NOMO-1 treated with dmso at 0.1 percent for 144 hours (cell line): Measurements from ENCODE around the gene ENOX1.

Experiments
- DNase-seq: peaks from one replicate; lab custom pipeline; 2025; ENCODE audit not compliant: unreplicated experiment; lab: John Stamatoyannopoulos, UW

Gene ENOX1

DNA sequence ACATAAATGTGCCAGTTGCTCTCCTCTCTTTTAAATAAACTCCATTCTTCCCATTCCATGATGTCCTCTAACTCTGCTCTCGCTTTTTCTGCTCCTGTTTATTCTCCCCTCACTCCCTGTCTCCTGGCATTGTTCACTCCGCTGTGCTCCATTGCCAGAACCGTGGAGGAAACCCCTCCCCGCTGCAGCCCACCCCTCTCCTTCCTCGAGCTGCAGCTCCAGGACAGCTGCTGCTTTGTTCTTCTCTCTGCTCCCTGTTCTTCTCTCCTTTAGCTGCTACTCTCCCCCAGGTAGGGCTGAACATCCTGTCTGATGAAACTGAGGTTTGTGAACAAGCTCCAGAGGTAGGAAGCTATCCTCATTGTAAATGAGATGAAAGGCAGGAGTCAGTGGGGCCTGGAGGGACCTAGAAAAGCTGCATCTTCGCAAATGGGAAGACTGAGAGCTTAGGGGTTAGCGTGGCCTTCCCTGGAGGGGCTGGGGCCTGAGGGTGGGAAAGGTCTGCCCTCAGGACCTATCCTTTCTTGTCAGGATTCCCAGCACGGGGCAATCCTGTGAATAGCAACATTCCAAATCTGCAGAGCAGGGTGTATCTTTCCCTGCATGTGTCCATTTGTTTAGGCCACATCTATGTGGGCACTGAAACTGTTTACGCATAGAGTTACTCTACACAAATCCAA, 519.7 kb downstream of the ENOX1 start:
- DNase-seq, result no peak

DNA sequence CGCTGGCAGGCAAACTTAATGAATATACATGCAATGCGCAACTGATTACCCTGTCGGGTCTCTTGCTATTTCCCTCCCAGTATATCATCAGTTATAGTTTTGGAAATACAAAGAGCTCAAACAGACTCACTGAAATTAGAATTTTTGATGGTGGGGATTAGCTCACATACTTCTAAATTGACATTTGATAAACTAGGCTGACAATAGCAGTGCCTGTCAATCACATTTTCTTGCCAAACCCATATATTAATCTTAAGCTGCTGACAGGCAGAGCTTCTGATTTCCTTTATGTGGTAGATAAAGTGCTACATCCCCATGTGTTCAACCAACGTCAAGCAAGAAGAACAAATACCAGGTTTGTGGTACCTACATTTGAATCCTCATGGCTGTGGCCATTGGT, 521.7 kb downstream of the ENOX1 start:
- no peak for DNase-seq

DNA sequence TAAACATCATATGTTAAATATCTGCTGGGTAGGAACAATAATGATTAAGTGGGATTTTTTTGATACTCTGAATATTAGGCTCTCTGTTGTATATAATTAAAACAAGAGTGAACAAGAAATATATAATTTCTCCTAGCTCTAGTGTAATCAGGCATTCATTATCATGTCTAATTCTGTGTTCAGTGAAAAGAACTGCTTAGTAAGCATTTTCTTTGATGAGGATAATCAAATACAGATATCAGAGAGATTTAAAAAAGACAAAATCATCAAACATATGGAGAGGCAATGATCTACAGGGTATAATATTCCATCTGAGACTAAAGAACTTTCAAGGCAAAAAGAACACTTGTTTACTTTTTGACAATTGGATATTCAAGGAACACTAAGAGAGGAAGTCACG, 522.3 kb downstream of the ENOX1 start:
- DNase-seq, result no peak

DNA sequence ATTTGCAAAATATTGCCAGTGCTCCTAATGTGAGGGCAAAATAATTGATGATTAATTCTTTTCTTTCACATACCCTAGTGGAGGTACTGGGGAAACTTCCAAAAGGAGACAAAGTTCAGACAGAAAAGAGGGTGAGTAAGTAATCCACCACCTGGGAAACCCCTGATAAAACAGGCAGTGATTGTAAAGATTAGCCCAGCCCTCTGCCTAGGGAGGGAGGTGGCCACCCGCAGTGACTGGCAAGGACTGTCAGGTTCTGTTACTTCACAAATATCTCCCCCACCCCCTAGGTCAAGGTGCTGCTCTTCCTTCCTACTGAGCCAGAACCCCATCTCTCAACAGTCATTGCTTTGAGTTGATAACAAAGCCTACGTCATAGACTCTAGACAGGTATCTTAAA, 523.7 kb downstream of the ENOX1 start:
- DNase-seq, result no peak

DNA sequence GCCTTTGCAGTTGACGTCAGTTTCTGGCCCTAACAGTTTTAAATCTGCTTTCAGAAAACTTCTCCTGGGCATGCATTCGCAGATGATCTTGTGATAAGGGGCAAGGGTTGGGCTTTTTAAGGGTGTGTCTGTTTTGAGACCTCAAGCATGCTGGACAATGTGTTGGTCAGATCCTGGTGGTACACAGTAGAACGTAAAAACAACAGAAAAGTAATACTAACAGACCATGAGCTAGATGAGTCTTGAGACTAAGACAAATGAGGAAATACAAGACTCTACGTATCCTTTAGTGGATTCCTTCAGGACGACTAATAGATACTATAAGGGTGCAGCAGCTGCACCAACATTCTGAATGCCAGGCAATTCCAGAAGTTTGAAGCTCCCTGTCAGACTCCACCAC, 525.8 kb downstream of the ENOX1 start:
- DNase-seq, result no peak

DNA sequence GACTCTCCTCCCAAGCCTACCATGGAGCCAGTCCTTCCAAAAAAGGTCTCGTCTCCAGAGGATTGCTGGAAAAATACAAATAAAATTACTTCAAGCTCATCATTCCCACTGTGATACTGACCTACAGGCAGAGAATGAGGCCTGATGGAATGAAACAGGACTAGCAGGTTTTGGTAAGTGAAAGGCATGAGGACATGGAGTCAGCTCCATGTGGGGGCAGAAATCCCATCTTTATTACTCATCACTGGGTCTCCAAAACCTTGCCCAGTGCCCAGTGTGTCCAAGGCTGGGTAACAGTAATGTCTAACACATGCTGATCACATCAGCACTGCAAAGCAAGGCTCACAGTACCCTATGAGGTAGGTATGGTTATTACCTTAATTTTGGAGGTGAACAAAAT, 528.0 kb downstream of the ENOX1 start:
- DNase-seq, result no peak

DNA sequence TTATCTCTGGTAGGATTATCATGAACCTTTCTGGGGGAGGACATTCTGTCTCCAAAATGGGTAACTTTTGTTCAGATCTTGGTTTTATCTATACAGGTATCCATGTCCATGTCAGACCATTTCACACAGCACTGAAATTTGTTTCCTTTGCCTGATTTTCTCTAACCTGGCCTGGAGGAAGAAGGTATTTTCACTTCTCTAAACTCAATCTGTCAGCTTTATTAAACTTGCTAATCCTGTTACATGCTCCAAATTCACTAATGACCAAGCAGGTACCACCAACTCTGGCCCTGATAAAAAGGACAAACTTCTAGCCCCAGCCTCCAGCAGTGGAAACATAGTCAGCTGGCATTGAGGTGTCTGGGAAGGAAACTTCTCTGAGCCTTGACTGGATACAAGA, 529.0 kb downstream of the ENOX1 start:
- DNase-seq, result no peak

DNA sequence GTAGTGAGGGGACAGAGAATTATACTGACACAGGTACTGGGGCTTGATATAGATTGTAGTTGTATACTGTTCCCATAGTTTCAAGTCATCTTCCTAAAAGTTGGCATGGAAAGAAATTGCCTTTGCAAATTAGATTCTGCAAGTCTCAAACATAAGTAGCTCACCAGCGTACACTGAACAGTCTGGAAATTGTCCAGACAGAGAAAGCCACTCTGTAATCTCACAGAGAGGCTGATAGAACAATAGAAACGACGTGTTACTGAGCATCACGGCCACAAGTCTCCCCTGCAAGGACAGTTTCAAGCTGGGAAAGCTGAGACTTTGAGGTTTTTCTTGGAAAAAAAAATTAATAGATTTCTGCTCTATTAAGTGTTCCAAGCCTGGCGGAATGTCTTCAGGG, 534.8 kb downstream of the ENOX1 start:
- no peak for DNase-seq

DNA sequence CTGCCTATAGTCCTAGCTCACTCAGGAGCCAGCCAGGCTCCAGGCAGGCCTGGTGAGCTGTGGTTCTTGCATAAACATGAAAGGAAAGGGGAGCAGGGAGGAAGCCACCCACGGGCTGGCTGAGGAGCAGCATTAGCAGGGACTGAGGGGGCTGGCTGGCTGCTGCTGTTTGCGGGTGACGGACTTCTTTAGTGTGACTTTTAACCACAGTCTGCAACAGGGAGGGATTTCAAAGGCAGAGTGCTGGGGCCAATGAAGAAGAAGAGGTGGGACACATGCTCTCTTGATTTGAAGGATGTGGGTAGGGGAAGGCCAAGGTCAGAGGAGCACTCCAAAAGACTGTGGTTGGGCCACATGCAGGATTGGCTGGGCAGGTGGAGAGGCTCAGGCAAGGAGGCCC, 540.4 kb downstream of the ENOX1 start:
- no peak for DNase-seq

DNA sequence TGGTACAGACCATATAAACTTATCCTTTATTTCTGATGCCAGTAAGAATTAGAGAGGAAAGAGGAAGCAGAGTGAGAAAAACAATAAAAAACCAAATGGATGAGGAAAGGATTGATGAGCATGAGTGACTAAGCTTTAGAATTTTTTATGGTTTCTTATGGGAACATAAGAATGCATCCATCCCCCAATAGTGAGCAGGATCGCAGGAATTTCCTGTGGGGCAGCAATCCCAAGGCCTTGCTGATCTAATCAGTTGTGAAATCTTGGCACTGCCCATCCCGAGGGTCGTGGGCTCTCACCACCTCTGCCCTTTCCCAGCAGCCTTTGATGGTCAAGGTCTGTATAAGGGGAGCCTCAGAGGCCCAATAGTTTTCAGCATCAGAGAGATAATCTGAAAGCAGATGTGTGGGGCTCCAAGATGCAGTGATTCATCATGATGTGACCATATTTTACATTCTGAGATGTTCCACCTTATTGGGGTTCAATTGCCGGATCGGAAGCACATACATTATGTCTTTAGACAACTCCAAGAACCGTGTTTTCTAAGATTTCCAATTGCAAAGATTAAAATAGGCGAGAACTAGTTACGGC, 541.3 kb downstream of the ENOX1 start:
- no peak for DNase-seq

DNA sequence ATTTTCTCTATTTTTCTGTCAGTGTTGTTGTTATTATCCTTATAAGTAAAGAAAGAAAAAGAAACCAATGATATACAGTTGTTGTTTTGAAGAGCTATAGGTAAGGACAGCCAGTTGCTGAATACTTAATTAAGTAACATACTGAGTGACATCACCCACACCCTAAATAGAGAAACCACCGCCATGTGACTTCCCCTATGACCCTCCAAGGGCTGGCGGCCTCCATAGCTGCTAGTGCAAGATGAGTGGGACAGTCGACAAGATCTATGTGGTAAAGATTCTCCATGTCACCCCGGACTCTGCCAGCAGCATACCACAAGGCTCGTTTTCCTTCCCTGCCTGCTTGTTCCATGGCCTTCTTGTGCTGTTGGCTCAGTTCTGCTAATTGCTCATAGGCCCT, 542.3 kb downstream of the ENOX1 start:
- no peak for DNase-seq

DNA sequence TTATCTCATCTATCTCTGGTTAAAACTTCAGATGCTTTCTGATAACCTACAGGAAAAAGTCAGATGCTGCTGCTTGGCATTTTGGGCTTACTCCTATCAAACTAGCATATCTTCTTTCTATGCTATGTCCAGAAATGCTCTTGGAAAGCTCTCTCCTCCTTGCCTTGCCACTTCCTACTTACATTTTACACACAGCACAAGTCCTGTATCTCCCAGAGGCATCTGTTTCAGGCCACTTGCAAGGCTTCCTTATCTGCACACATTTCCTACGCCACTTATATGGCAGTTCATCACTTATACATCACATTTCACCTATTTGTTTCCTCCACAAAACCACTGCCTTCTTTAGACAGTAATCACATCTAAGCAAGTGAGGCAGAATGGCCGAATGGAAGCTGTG, 543.1 kb downstream of the ENOX1 start:
- no peak for DNase-seq

DNA sequence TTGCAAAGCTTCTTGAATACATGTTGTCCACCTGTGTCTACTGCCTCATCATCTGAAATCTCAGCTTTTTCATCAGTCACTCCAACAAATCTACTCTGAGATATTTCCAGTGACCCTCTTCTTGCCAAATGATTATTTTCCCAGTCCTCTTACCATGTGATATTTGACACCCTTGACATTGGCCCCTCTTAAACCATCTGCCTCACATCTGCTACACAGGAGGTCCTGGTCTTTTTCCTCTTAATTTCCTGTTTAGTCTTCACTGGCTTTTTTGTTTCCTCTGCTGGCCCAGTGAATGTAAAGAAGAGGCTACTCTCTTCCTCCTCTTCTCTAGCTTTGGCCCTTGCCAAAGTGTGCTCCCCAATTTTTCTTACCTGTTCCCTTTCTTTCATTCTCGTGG, 544.7 kb downstream of the ENOX1 start:
- no peak for DNase-seq

DNA sequence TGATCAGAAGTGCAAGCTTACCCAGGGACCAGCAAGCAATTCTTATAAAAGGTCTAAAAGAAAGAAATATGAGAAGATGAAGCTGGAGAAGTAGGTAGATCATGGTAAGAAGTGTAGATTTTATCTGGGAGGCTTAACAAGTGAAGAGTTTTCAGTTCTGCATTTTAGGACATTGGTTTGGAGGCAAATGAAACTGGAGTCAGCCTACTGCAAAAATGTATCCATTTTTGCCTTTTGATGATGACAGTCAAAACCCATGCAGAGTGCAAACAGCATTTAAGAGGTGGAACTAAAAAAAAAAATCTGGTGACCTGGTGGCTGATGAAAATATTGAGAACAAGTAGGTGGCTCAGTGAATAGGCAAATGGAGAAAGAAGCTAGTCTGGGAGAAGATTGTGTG, 546.5 kb downstream of the ENOX1 start:
- DNase-seq, result no peak

DNA sequence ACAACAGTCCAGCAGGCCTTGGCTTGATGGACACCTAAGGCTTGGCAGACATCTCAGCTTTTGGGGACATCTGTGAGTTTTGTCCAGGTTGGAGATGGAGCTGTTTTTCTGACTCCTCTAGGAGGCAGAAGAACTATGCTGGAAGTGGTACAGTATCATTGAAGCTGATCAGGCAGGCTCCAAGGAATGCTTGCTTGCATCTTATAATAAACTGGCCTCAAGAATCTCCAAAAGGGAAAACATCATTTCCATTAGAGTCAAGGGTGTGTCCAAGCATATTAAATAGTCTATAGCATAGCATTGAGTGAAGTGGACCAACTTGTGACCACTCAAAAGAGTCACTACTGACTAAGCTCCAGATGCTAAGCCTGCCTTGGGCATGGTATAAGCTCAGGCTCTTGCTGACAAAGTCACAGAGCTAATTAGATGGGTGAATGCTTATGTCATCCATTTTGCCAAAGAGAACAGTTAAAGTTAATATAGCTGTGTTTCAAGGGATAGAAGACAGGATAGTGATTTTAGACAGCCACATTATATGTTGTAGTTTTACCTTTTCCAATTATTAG, 547.4 kb downstream of the ENOX1 start:
- DNase-seq, result no peak

DNA sequence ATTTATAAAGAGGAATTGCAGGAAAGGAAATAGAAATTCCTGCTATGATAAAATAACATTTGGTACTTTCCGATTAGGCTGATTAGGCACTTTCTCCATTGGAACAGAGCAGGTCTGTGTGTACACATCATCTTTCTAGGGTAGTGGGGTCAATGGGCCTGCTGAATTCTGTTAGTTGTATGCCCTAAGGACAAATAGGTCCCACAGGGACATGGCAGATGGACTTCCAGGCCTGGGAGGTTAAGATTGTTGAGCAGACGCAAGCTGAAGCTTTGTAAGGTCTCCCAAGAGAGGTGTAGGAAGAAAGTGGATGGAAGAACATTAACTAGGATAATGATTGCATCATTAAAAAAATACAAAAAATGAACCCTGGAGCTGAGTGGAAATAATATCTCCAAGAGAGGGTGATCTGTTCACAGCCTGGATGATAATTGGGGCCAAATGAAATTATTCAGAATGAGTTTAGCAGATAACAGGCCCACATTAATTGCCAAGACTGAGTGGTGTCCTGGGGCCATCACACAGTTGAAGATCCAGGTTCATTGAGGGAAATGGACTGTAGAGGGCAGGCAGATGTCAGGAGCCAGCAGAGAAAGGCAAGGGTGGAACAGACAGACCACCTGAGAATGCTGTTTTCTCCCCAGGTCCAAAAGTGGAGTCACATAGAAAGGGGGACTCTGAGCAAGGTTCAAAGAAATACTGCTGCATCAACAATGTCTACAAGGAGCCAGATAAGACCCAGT, 548.3 kb downstream of the ENOX1 start:
- DNase-seq, result no peak

DNA sequence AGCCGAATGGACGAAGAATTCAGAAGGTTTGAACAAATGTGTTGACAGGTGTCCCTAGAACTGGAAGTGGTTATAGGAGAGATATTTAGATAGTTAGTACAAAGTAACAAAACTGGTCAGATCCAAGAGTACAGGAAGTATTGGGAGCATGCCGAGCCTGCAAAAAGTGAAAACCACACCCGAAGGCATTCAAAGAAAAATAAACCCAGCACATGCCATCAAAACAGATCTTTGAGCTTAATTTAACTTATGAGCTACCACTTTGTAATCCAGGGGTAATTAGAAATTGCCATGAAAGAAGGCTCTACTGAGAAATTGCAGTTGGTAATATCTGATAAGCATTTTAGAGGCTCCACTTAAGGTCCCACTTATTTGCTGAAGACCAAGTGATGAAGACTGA, 549.2 kb downstream of the ENOX1 start:
- no peak for DNase-seq

DNA sequence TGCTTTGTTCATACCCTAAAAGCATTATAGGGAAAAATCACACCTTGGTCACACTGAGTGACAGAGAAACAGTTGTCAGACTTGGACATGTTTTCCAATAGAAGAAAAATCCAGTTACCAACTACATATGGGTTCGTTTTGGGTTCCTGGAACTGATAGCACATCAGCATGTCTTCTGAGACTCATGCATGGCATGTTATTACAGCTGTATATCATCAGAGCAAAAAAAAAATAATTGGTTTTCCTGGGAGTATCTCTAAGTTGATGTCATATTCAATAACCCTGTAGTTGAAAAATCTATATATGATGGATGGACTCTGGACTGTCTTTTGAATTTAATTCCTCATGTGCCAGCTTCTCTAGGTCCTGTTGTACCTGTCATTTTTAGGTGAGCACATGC, 551.7 kb downstream of the ENOX1 start:
- no peak for DNase-seq

DNA sequence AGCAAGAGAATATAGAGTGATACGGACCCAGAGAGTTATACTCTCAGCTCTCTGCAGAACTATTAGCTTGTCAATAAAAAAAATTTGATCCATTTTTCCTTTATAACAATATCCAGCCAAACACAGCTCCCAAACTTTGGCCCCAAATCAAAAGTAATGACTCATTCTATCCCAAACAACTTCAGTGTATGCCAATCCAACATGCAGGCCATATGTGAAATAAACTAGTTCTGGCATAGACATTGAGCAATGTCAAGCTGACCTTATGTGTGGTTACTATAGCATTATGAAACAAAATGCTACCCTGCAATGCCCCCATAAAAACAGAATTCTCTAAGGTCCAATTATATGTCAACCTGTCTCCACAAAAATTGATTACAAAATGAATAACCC, 553.9 kb downstream of the ENOX1 start:
- no peak for DNase-seq

DNA sequence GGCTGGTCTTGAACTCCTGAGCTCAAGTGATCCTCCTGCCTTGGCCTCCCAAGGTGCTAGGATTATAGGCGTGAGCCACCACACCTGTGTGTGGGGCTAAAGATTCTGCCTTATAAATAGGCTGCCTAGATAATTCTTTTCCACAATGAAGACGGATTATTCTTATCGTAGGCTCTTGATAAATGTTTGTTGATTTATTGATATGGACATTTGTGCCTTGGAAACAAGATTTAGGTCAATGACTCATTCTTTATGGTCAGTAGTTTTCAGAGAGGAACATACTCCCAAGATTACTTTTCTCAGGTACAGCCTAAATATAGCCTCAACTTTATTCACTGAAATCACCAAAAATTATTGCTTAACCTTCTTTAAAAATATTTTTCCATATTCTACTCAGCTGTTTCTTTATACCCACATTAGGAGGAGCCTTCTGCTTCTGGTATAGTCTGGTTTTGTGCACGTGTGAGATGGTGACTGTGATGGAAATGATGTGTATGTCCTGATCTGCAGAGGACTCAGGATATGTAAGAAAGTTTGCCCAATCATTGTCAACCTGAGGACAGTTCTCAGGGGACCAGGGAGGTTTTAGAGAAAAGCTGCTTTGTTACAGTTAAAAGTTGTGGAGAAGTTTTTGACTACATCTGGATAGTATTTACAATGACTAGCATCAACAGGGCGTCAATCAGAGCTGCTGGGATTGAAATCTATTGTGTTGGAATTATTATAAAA, 554.5 kb downstream of the ENOX1 start:
- no peak for DNase-seq

DNA sequence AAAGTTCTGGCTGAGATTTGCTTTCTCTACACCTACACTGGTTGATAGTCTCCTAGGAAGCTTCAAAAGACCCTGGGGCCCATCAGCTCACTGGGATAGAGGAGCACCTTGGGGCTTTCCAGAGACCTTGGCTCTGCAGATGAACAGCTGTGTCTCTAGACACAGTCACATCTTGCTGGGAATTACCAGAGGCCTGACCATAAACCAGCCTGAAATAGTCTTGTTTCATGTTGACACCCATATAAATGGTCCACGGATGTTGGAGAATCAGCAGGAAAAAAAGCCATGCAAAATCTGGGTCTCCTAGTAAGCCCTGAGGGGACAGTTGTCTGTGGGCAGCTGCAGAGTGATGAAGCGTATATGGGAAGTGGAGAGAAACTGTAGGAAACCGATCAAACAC, 555.8 kb downstream of the ENOX1 start:
- DNase-seq, result no peak

DNA sequence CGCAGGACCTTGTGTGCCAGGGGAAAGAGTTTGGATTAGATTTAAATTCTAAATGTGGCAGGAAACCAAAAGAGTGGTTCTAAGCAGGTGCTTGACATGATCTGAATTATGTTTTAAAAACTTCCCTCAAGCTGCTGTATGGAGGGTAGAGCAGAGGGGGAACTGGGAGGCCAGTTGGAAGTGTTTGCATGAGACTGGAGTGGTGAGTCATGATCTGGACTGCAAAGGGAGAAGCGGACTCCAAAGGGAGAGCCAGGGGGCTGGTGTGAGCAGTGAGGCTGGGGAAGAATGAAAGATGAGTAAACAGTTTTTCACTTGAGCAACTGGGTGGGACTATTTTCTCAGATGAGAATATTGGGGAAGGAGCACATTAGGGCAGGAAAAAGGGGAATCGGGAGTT, 557.3 kb downstream of the ENOX1 start:
- DNase-seq, result no peak
